ENCODE data around the gene ASCL3.
A peak's percentile ranks its signal among the peaks of the same experiment; 100 is the strongest.

GRCh38 chr11:8959546-8960166, 16.8 kb upstream of the ASCL3 start:
- TF ChIP-seq CTCF (IDR thresholded peaks at IDR 0.05) (peak; percentile 50 to 72 (median 68)), POLR2A (IDR thresholded peaks at IDR 0.05) (no peak)
